Endodermal cell (in vitro differentiated cells): ENCODE results near the gene UQCRC1. TPM values are rescaled to one million over a fixed set of nuclear protein-coding genes. Genes with fewer than 3 reads are reported as not detected.

Source experiments
- DNase-seq: peaks from one replicate; pipeline ENCODE4 v3.0.0-alpha.2; 2017
- H3K27ac ChIP-seq: 2 replicates; pipeline ENCODE4 v1.5.1; 2013; ENCODE audit warnings: mild to moderate bottlenecking, low read depth, low read length, moderate library complexity
- H3K27me3 ChIP-seq: 2 replicates; pipeline ENCODE4 v1.6.1; 2013; ENCODE audit warnings: mild to moderate bottlenecking, low read length, moderate library complexity; ENCODE audit not compliant: insufficient read depth, control insufficient read depth, poor library complexity, severe bottlenecking
- H3K36me3 ChIP-seq: 2 replicates; pipeline ENCODE4 v1.7.0; 2013; ENCODE audit warnings: mild to moderate bottlenecking, low read length, moderate library complexity; ENCODE audit not compliant: control insufficient read depth, insufficient read depth
- H3K4me1 ChIP-seq: one replicate; pipeline ENCODE4 v1.7.0; 2013; ENCODE audit warnings: low read length; ENCODE audit not compliant: control insufficient read depth, insufficient read depth
- H3K4me3 ChIP-seq: 2 replicates; pipeline ENCODE4 v1.5.1; 2013; ENCODE audit warnings: mild to moderate bottlenecking, low read length, moderate library complexity
- H3K9ac ChIP-seq: 2 replicates; pipeline ENCODE4 v1.6.1; 2013; ENCODE audit warnings: mild to moderate bottlenecking, low read length, moderate library complexity; ENCODE audit not compliant: poor library complexity, severe bottlenecking; ENCODE audit errors: extremely low read depth
- H3K9me3 ChIP-seq: 2 replicates; pipeline ENCODE4 v1.6.1; 2013; ENCODE audit warnings: mild to moderate bottlenecking, low read length, moderate library complexity; ENCODE audit not compliant: control insufficient read depth
- H3K27ac Mint-ChIP-seq: 2 replicates; pipeline ENCODE4 v1.8.0; 2020; ENCODE audit warnings: mixed read lengths
- H3K27me3 Mint-ChIP-seq: 2 replicates; pipeline ENCODE4 v1.8.0; 2021; ENCODE audit warnings: mild to moderate bottlenecking, mixed read lengths; ENCODE audit not compliant: insufficient read depth
- H3K36me3 Mint-ChIP-seq: 2 replicates; pipeline ENCODE4 v1.8.0; 2020; ENCODE audit warnings: low read depth, mixed read lengths
- H3K4me1 Mint-ChIP-seq: 2 replicates; pipeline ENCODE4 v1.8.0; 2020; ENCODE audit warnings: mixed read lengths
- H3K4me3 Mint-ChIP-seq: 2 replicates; pipeline ENCODE4 v1.8.0; 2020; ENCODE audit warnings: mild to moderate bottlenecking, moderate library complexity, mixed read lengths
- H3K9me3 Mint-ChIP-seq: 2 replicates; pipeline ENCODE4 v1.8.0; 2020; ENCODE audit warnings: mild to moderate bottlenecking, mixed read lengths
- WGBS, 2 experiments: methylation state at CpG; one replicate each; pipeline versions ENCODE4 v1.1.5 to v1.1.7; 2013; ENCODE audit warnings: missing lambda C conversion rate in 2 of 2, mixed read lengths in 1 of 2; ENCODE audit not compliant: insufficient coverage in 1 of 2, insufficient read length in 1 of 2; 5-methylcytosine and 5-hydroxymethylcytosine counted together
- total RNA-seq, 2 donors: library from RNA; stranded (reverse); fragmentation: NEBNext Ultra II Directional in 1 of 2; extraction: Animal tissue kit (Norgen Biotek cat#: 25700) in 1 of 2; gene quantifications; 2 replicates in 1 of 2; 3 replicates in 1 of 2; pipeline ENCODE4 v1.2.1, GENCODE V29; 2021
- TF ChIP-seq, protein P1 (sequence below): fragments of 200-600 bp; sonication (generic); conservative IDR thresholded peaks from 2 replicates; pipeline ENCODE4 v1.5.0; 2021; ENCODE audit warnings: antibody characterized with exemption, mild to moderate bottlenecking

UQCRC1 gene
- total RNA-seq, 2 donors from 2014 or later, result 231 to 289 TPM

DNA sequence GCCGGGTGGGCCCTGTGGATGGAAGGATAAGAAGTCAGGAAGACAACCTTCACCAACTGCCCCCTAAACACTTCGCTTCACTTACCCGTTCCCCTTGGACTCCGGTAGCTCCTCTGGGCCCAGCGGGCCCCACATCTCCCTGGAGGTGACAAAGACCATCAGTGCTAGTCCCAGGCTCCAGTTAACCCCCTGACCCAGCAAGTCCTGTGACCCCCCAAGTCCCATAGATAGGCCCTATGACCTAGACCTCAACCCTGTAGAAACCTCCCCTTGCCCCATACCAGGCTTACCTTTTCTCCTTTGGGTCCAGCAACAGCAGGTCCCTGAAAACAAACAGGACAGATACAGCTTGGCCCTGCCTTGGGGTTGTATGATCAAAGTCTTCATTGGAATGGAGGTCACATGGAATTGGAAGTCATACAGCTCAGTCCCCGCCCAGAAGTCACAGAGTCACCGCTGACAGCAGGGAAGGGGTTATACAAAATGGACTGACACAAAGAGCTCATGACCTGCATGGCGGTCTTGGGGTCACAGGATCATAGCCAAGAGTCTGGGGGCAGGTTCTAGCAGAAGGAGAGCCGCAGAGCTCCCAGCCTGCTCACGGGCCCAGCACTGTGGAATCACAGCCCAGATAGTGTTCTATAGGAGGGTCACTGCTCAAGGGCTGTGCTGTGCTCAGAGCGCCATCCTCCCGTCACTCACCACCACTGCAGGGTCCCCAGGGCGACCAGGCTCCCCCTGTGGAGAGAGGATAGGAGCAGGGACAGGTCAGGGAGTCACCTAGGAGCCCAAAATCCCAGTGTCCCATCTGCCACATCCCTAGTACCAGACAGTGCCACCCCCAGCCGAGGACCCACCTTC lies 27.6 kb downstream of the UQCRC1 start:
- H3K27me3 Mint-ChIP-seq, result no peaks in the 10 kb centered on the region
- no peaks in the 10 kb centered on the region for H3K9me3 ChIP-seq
- H3K27ac Mint-ChIP-seq, result no peak overlapping the region
- TF ChIP-seq, protein P1, sequence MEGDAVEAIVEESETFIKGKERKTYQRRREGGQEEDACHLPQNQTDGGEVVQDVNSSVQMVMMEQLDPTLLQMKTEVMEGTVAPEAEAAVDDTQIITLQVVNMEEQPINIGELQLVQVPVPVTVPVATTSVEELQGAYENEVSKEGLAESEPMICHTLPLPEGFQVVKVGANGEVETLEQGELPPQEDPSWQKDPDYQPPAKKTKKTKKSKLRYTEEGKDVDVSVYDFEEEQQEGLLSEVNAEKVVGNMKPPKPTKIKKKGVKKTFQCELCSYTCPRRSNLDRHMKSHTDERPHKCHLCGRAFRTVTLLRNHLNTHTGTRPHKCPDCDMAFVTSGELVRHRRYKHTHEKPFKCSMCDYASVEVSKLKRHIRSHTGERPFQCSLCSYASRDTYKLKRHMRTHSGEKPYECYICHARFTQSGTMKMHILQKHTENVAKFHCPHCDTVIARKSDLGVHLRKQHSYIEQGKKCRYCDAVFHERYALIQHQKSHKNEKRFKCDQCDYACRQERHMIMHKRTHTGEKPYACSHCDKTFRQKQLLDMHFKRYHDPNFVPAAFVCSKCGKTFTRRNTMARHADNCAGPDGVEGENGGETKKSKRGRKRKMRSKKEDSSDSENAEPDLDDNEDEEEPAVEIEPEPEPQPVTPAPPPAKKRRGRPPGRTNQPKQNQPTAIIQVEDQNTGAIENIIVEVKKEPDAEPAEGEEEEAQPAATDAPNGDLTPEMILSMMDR, result no peak
- H3K27me3 ChIP-seq, result no peaks in the 10 kb centered on the region
- no peak overlapping the region for H3K4me3 ChIP-seq
- H3K36me3 Mint-ChIP-seq, result peaks cover 3% of the 10 kb centered on the region
- no peak overlapping the region for H3K4me3 Mint-ChIP-seq
- no peaks in the 10 kb centered on the region for H3K4me1 ChIP-seq
- WGBS, 2 experiments, result 90 to 93% methylated on average over 6 to 14 of the region's 14 CpGs
- no peaks in the 10 kb centered on the region for H3K36me3 ChIP-seq
- no peaks in the 10 kb centered on the region for H3K4me1 Mint-ChIP-seq
- H3K27ac ChIP-seq, result no peak overlapping the region
- H3K9me3 Mint-ChIP-seq, result no peaks in the 10 kb centered on the region
- H3K9ac ChIP-seq, result no peak overlapping the region
- no peak for DNase-seq

DNA sequence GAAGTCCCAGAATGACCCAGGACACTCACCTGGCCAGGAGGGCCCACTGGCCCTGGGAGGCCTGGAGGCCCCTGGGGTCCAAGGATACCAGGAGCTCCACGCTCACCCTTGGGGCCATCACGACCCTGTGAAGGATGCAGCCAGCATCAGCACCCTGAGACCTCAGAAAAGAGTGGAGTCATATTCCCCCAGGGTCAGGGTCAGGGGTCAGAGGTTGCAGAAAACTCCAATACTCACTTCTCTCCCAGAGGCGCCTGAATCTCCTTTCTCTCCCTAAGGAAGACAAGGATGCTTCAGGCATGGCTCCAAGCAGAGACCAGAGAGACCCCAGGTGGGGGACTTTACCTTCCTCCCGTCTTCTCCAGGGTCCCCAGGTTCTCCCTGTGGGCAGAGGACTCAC lies 32.8 kb downstream of the UQCRC1 start:
- Mint-ChIP-seq H3K36me3 (peaks cover 3% of the 10 kb centered on the region), H3K27me3 (no peaks in the 10 kb centered on the region), H3K4me1 (no peaks in the 10 kb centered on the region), H3K27ac (no peak overlapping the region), H3K9me3 (no peaks in the 10 kb centered on the region), H3K4me3 (no peak overlapping the region)
- no peaks in the 10 kb centered on the region for H3K9me3 ChIP-seq
- DNase-seq, result no peak
- WGBS, 2 experiments, result 94 to 100% methylated on average over 2 to 4 of the region's 4 CpGs
- no peaks in the 10 kb centered on the region for H3K27me3 ChIP-seq
- H3K9ac ChIP-seq, result no peak overlapping the region
- no peaks in the 10 kb centered on the region for H3K36me3 ChIP-seq
- no peak overlapping the region for H3K27ac ChIP-seq
- TF ChIP-seq, protein P1, result no peak
- no peaks in the 10 kb centered on the region for H3K4me1 ChIP-seq
- no peak overlapping the region for H3K4me3 ChIP-seq

DNA sequence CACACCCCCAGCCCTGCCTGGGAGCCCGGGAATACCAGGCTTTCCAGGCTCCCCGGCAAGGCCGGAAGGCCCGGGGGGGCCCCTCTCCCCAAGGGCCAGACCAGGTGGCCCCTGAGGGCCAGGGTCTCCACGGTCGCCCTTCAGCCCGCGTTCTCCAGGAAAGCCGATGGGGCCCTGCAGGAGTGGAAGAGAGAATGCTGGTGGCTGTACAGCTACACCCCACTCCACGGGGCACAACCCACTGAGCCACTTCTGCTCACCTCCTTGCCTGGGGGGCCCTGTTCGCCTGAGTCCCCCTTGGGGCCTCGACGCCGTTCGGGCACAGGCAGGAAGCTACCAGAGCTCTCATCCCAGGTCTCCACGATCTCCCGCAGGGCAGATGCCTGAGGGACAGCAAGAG lies 34.1 kb downstream of the UQCRC1 start:
- no peaks in the 10 kb centered on the region for H3K4me1 ChIP-seq
- no peaks in the 10 kb centered on the region for H3K4me1 Mint-ChIP-seq
- no peaks in the 10 kb centered on the region for H3K9me3 ChIP-seq
- no peak for DNase-seq
- TF ChIP-seq, protein P1, result no peak
- H3K27ac ChIP-seq, result no peak overlapping the region
- H3K27me3 Mint-ChIP-seq, result no peaks in the 10 kb centered on the region
- no peaks in the 10 kb centered on the region for H3K36me3 ChIP-seq
- H3K4me3 ChIP-seq, result no peak overlapping the region
- 91 to 100% methylated on average over 4 to 17 of the region's 17 CpGs for WGBS, 2 experiments
- H3K27me3 ChIP-seq, result no peaks in the 10 kb centered on the region
- H3K27ac Mint-ChIP-seq, result no peak overlapping the region
- no peak overlapping the region for H3K4me3 Mint-ChIP-seq
- no peaks in the 10 kb centered on the region for H3K9me3 Mint-ChIP-seq
- H3K36me3 Mint-ChIP-seq, result peaks cover 3% of the 10 kb centered on the region
- H3K9ac ChIP-seq, result no peak overlapping the region
